GM12892 (cell line): ENCODE results near the gene UBAP2L.
"Not testable (repeated sequence)": the region's sequence is repeated elsewhere in the genome, so short reads cannot be mapped to it uniquely, and the experiment has no call there.

Experiments used
- DNase-seq: peaks from one replicate; pipeline ENCODE4 v3.0.0; 2011; ENCODE audit not compliant: insufficient read length
- FAIRE-seq: peaks from 2 replicates; lab custom pipeline; 2011; peaks lifted over from hg19 to GRCh38; lab: Jason Lieb, UNC
- POLR2A ChIP-seq: IDR thresholded peaks from 2 replicates; pipeline ENCODE4 v1.6.1; 2011; ENCODE audit warnings: low read depth, low read length, control low read depth
- POLR2AphosphoS5 ChIP-seq: IDR thresholded peaks from 2 replicates; pipeline ENCODE4 v1.6.1; 2011; ENCODE audit warnings: low read depth, low read length, control low read depth
- TAF1 ChIP-seq: IDR thresholded peaks from 2 replicates; pipeline ENCODE4 v1.6.1; 2011; ENCODE audit warnings: low read depth, mild to moderate bottlenecking, control low read depth, low read length, borderline replicate concordance

The UBAP2L gene

GRCh38 chr1:154225370-154225769, 4.6 kb downstream of the UBAP2L start:
- DNase-seq (no peak), FAIRE-seq (no peak)
- TF ChIP-seq TAF1 (no peak), POLR2AphosphoS5 (no peak), POLR2A (no peak)

GRCh38 chr1:154231112-154231511, 10.4 kb downstream of the UBAP2L start:
- FAIRE-seq, DNase-seq: not testable (repeated sequence)

GRCh38 chr1:154233127-154233526, 12.4 kb downstream of the UBAP2L start:
- FAIRE-seq, DNase-seq: not testable (repeated sequence)

GRCh38 chr1:154236855-154237254, 16.1 kb downstream of the UBAP2L start:
- no peak for FAIRE-seq
- no peak for DNase-seq
- TF ChIP-seq TAF1, result no peak
- no peak for TF ChIP-seq POLR2AphosphoS5
- no peak for TF ChIP-seq POLR2A

- FAIRE-seq (no peak), DNase-seq (no peak)
- TF ChIP-seq POLR2AphosphoS5 (no peak), POLR2A (no peak), TAF1 (no peak)
Observed at GRCh38 chr1:154237435-154237834, 16.7 kb downstream of the UBAP2L start.

- no peak for DNase-seq
- FAIRE-seq, result no peak
- TF ChIP-seq POLR2A (no peak), POLR2AphosphoS5 (no peak), TAF1 (no peak)
Observed at GRCh38 chr1:154237880-154238506, 17.2 kb downstream of the UBAP2L start.

- no peak for DNase-seq
- TF ChIP-seq TAF1, result no peak
- TF ChIP-seq POLR2AphosphoS5, result no peak
Observed at GRCh38 chr1:154239491-154239890, 18.7 kb downstream of the UBAP2L start.

GRCh38 chr1:154240294-154240833, 19.6 kb downstream of the UBAP2L start:
- no peak for TF ChIP-seq TAF1
- no peak for TF ChIP-seq POLR2A
- TF ChIP-seq POLR2AphosphoS5, result no peak
- no peak for FAIRE-seq
- no peak for DNase-seq

More at GRCh38 chr1:154239491-154239890, 18.7 kb downstream of the UBAP2L start:
- no peak for FAIRE-seq

- TF ChIP-seq TAF1, result no peak
- TF ChIP-seq POLR2AphosphoS5, result no peak
- TF ChIP-seq POLR2A, result no peak
Observed at GRCh38 chr1:154241703-154242351, 21.1 kb downstream of the UBAP2L start.

GRCh38 chr1:154253671-154254070, 32.9 kb downstream of the UBAP2L start:
- FAIRE-seq, result no peak
- no peak for DNase-seq
- TF ChIP-seq POLR2A (no peak), POLR2AphosphoS5 (no peak), TAF1 (no peak)

More at GRCh38 chr1:154241703-154242351, 21.1 kb downstream of the UBAP2L start:
- FAIRE-seq, result no peak
- DNase-seq, result no peak

- TF ChIP-seq POLR2A (no peak), POLR2AphosphoS5 (no peak), TAF1 (no peak)
- FAIRE-seq (no peak), DNase-seq (no peak)
Observed at GRCh38 chr1:154256686-154257085, 35.9 kb downstream of the UBAP2L start.

GRCh38 chr1:154258784-154259183, 38.0 kb downstream of the UBAP2L start:
- FAIRE-seq, result no peak
- no peak for DNase-seq
- TF ChIP-seq TAF1 (no peak), POLR2AphosphoS5 (no peak), POLR2A (no peak)
